ENCODE measurements around the gene LGR6.
"Not testable (repeated sequence)": the region's sequence is repeated elsewhere in the genome, so short reads cannot be mapped to it uniquely, and the experiment has no call there.

Gene LGR6

GRCh38 chr1:202242080-202242419 is 48.5 kb downstream of the LGR6 start:
- no peak for DNase-seq (ENCODE audit: low spot score)

GRCh38 chr1:202243006-202243405 is 49.4 kb downstream of the LGR6 start:
- DNase-seq (ENCODE audit: low spot score): no peak

- no peak for DNase-seq (ENCODE audit: low spot score)
These were observed 51.3 kb downstream of the LGR6 start for GRCh38 chr1:202244841-202245261.

GRCh38 chr1:202245391-202245790 is 51.8 kb downstream of the LGR6 start:
- DNase-seq (ENCODE audit: low spot score): no peak

- DNase-seq (ENCODE audit: low spot score): no peak
These were observed 53.5 kb downstream of the LGR6 start for GRCh38 chr1:202247104-202247503.

- DNase-seq (ENCODE audit: low spot score): no peak
These were observed 54.5 kb downstream of the LGR6 start for GRCh38 chr1:202247837-202248795.

- DNase-seq (ENCODE audit: low spot score): no peak
These were observed 55.3 kb downstream of the LGR6 start for GRCh38 chr1:202248861-202249260.

GRCh38 chr1:202249436-202249835 is 55.8 kb downstream of the LGR6 start:
- DNase-seq (ENCODE audit: low spot score): no peak

GRCh38 chr1:202249846-202250245 is 56.2 kb downstream of the LGR6 start:
- DNase-seq (ENCODE audit: low spot score): no peak

GRCh38 chr1:202250982-202251381 is 57.4 kb downstream of the LGR6 start:
- no peak for DNase-seq (ENCODE audit: low spot score)

- no peak for DNase-seq (ENCODE audit: low spot score)
These were observed 58.0 kb downstream of the LGR6 start for GRCh38 chr1:202251424-202252256.

- DNase-seq (ENCODE audit: low spot score): no peak
These were observed 58.7 kb downstream of the LGR6 start for GRCh38 chr1:202252271-202252670.

GRCh38 chr1:202254454-202255252 is 61.1 kb downstream of the LGR6 start:
- no peak for DNase-seq (ENCODE audit: low spot score)

- DNase-seq (ENCODE audit: low spot score): no peak
These were observed 61.7 kb downstream of the LGR6 start for GRCh38 chr1:202255343-202255742.

GRCh38 chr1:202259705-202260104 is 66.1 kb downstream of the LGR6 start:
- DNase-seq (ENCODE audit: low spot score): no peak

GRCh38 chr1:202261209-202261958 is 67.8 kb downstream of the LGR6 start:
- DNase-seq (ENCODE audit: low spot score): not testable (repeated sequence)

GRCh38 chr1:202263628-202264027 is 70.0 kb downstream of the LGR6 start:
- DNase-seq (ENCODE audit: low spot score): no peak

- DNase-seq (ENCODE audit: low spot score): no peak
These were observed 70.7 kb downstream of the LGR6 start for GRCh38 chr1:202264300-202264699.

GRCh38 chr1:202264726-202265125 is 71.1 kb downstream of the LGR6 start:
- DNase-seq (ENCODE audit: low spot score): no peak

- DNase-seq (ENCODE audit: low spot score): no peak
These were observed 72.6 kb downstream of the LGR6 start for GRCh38 chr1:202266061-202266765.

GRCh38 chr1:202268032-202268431 is 74.4 kb downstream of the LGR6 start:
- DNase-seq (ENCODE audit: low spot score): no peak
